Measurements from ENCODE around the gene SLC26A2.

The SLC26A2 gene

GRCh38 chr5:149962601-149963300, 2.2 kb downstream of the SLC26A2 start:
- no peak for DNase-seq

- no peak for DNase-seq
Measured at GRCh38 chr5:149963729-149964128, 3.2 kb downstream of the SLC26A2 start.

- DNase-seq, result no peak
Measured at GRCh38 chr5:149966946-149967345, 6.4 kb downstream of the SLC26A2 start.

GRCh38 chr5:149969181-149969930, 8.8 kb downstream of the SLC26A2 start:
- DNase-seq, result no peak

- DNase-seq, result no peak
Measured at GRCh38 chr5:149975409-149975808, 14.9 kb downstream of the SLC26A2 start.

- DNase-seq, result no peak
Measured at GRCh38 chr5:149979896-149980295, 19.3 kb downstream of the SLC26A2 start.

GRCh38 chr5:149981206-149981605, 20.6 kb downstream of the SLC26A2 start:
- DNase-seq, result no peak

GRCh38 chr5:149982505-149982904, 21.9 kb downstream of the SLC26A2 start:
- DNase-seq, result no peak

- DNase-seq, result no peak
Measured at GRCh38 chr5:149988126-149988525, 27.6 kb downstream of the SLC26A2 start.

- DNase-seq, result peak; percentile 72
Measured at GRCh38 chr5:149990518-149991376, 30.2 kb downstream of the SLC26A2 start.

GRCh38 chr5:149993471-149993870, 32.9 kb downstream of the SLC26A2 start:
- DNase-seq, result no peak

- DNase-seq, result no peak
Measured at GRCh38 chr5:149995385-149996204, 35.0 kb downstream of the SLC26A2 start.

- no peak for DNase-seq
Measured at GRCh38 chr5:149996205-149996890, 35.8 kb downstream of the SLC26A2 start.

GRCh38 chr5:149998281-149998680, 37.7 kb downstream of the SLC26A2 start:
- DNase-seq, result no peak

- no peak for DNase-seq
Measured at GRCh38 chr5:149999359-149999758, 38.8 kb downstream of the SLC26A2 start.

- DNase-seq, result no peak
Measured at GRCh38 chr5:149999866-150000255, 39.3 kb downstream of the SLC26A2 start.

- DNase-seq, result peak; percentile 88
Measured at GRCh38 chr5:150000256-150000989, 39.9 kb downstream of the SLC26A2 start, which contains the start of the genes HMGXB3 and TIGD6. Gene HMGXB3, plus strand, starts transcription at chr5:150000739. Its CDS starts 4,114 bp downstream, at chr5:150004853. Gene TIGD6, minus strand, starts transcription at chr5:150000654. Its CDS starts 4,306 bp downstream, at chr5:149996348.

- no peak for DNase-seq
Measured at GRCh38 chr5:150000990-150001659, 40.6 kb downstream of the SLC26A2 start.

- DNase-seq, result peak; percentile 71
Measured at GRCh38 chr5:150001660-150002486, 41.3 kb downstream of the SLC26A2 start.
